Kidney glomerular epithelial cell (primary cell): ENCODE results near the gene SYCP2L.
A peak's percentile ranks its signal among the peaks of the same experiment; 100 is the strongest.
"Not testable (repeated sequence)": the region's sequence is repeated elsewhere in the genome, so short reads cannot be mapped to it uniquely, and the experiment has no call there.

ENCODE experiments used
- DNase-seq: peaks from one replicate; lab custom pipeline; 2025; lab: John Stamatoyannopoulos, UW

The SYCP2L gene

GRCh38 chr6:10957414-10957886 is 70.6 kb downstream of the SYCP2L start:
- DNase-seq: no peak

DNA sequence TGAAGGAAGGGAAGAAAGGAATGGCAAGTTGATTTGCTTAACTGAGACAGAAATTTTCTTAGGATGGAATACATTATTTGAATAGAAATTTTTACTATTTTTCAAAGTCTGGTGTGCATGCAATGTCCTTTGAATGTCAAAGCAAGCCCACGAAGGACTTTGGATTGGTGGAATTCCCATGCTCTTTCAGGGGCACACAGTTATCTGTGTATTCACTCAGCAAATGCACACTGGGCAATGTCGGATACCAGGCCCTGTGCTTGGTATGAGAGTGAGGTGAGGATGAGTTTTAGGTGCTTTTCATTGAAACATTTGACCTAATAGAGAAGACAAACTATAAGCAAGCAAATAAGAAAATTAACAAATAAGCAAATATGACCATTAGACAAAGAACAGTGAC is 73.3 kb downstream of the SYCP2L start:
- DNase-seq: no peak

DNA sequence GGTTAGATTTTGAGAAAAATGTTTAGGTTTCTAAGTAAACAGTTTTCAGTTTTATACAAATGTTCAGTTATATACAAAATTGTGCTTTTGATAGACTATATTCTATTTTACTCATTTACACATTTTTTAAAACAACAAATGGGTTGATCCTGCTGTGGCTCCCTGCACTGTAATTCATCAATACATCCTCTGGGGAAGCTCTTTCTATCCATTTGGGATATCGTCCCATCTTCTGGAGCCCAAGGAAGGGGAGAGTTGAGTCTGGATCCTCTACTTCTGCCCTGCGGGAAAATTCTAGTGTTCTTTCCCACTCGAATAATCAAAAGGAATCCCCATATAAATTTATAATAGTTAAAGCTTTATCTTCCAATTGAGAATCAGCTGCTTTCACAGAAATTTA is 75.0 kb downstream of the SYCP2L start:
- DNase-seq: no peak

GRCh38 chr6:10962673-10963072 is 75.8 kb downstream of the SYCP2L start:
- peak; percentile 34 for DNase-seq

DNA sequence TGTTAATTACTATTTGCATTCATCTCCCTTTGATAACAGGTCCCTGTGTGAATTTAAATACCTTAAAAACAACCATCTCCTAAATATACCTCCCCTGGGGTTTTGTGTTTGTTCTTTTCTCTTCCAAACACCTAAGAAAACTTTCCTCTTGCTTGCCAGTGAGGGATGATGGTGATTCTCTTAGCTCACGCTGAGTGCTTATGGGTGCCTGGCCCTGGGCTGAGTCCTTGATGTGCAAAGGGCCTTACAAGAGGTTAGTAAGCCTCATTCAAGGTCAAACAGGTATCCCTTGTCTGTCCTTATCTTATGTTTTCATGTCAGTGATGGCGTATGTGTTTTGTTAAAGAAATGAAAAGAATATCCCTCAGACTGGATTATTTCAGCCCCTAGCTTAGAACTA is 76.3 kb downstream of the SYCP2L start:
- DNase-seq: no peak

DNA sequence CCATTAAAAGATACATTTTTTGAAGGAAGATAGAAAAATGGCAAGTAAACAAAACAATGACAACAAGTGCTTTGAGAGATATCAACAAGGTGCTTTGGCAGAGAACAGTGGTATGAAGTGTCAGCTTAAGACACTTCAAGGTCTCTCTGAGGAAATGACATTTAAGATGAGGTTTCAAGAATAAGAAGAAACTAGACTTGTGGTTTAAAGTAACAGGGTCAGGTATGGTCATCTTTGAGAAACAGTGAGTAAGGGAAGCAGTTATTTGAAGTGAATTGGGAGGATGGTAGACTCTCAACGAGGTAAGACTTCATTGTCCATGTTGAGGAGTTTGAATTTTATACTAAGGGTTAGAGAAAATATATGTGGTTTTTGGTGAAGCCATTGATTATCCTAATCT is 77.8 kb downstream of the SYCP2L start:
- DNase-seq: no peak

DNA sequence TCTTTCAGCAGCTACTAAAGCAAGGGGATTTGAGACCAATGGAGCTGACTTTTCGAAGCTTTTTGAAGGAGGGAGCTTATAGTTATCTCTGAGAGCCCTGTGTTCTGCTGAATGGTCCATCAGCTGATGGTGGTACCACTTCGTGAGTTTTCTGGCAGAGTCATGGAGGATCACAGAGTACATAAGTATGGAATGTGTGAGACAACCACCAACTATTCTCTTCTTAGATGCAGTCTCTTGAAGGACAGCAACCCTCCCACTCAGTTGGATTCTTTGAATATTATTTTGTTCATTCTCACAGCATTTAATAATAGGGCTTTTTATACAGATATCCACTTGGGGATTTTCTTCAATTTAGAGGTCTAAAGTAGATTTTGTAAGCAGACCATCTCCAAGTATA is 81.9 kb downstream of the SYCP2L start:
- DNase-seq: peak; percentile 47

- no peak for DNase-seq
These were observed 83.9 kb downstream of the SYCP2L start for GRCh38 chr6:10970731-10971130.

- no peak for DNase-seq
These were observed 85.3 kb downstream of the SYCP2L start for GRCh38 chr6:10972196-10972595.

GRCh38 chr6:10976571-10976970 is 89.7 kb downstream of the SYCP2L start:
- DNase-seq: no peak

DNA sequence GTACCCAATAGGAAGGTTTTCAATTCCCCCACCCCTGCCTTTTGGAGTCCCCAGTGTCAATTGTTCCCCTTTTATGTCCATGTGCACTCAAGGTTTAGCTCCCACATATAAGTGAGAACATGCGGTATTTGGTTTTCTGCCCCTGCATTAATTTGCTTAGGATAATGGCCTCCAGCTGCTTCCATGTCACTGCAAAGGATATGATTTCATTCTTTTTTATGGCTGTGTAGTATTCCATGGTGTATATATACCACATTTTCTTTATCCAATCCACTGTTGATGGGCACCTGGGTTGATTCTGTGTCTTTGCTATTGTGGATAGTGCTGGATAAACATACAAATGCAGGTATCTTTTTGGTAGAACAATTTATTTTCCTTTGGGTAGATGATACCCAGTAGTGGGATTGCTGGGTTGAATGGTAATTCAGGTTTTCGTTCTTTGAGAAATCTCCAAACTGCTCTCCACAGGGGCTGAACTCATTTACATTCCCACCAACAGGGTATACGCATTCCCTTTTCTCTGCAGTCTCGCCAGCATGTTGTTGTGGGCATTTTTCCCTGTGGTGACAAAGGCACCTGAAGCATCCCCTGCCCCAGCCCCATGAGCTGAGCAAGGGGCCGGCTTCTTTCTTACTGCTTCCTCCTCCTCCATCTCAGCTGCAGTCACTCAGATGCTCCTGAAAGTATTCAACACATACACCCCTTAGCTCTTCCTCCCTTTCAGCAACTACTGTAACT is 90.5 kb downstream of the SYCP2L start:
- no peak for DNase-seq

GRCh38 chr6:10979603-10980002 is 92.8 kb downstream of the SYCP2L start:
- DNase-seq: no peak

- no peak for DNase-seq
These were observed 94.6 kb downstream of the SYCP2L start for GRCh38 chr6:10981409-10981808.

DNA sequence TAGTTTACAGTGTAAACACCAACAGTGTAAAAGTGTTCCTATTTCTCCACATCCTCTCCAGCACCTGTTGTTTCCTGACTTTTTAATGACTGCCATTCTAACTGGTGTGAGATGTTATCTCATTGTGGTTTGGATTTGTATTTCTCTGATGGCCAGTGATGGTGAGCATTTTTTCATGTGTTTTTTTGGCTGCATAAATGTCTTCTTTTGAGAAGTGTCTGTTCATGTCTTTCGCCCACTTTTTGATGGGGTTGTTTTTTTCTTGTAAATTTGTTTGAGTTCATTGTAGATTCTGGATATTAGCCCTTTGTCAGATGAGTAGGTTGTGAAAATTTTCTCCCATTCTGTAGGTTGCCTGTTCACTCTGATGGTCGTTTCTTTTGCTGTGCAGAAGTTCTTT is 98.1 kb downstream of the SYCP2L start:
- DNase-seq: not testable (repeated sequence)

GRCh38 chr6:10989587-10989986 is 102.7 kb downstream of the SYCP2L start:
- no peak for DNase-seq

- no peak for DNase-seq
These were observed 104.3 kb downstream of the SYCP2L start for GRCh38 chr6:10991115-10991514.

- DNase-seq: no peak
These were observed 107.0 kb downstream of the SYCP2L start for GRCh38 chr6:10993896-10994295.

DNA sequence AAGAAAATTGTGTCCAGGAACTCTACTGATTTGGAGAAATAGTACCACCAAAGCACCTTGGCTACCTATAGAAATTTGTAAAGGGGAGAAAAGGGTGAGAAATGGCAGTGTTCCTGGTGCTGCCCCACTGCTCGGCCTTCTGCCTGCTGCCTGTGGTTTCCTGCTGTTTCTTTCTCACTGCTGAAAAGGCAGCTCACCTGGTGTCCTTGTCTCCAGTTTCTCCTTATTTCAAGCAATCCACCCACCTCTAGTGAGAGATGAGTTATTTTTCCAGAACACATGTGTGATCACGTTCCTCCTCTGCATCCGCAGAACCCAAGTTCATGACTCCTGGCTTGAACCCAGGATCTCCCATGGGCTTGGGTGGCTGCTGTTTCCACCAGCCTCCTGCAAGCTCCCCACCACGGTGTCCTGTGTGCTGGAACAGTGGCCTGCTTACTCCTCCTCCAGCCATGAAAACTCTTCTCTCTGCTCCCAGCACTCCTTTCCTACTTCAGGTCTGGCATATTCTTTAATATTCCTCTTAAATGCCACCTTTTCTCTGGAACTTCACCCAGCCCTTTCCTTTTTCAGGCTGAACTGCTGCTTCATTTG is 108.4 kb downstream of the SYCP2L start:
- DNase-seq: no peak

DNA sequence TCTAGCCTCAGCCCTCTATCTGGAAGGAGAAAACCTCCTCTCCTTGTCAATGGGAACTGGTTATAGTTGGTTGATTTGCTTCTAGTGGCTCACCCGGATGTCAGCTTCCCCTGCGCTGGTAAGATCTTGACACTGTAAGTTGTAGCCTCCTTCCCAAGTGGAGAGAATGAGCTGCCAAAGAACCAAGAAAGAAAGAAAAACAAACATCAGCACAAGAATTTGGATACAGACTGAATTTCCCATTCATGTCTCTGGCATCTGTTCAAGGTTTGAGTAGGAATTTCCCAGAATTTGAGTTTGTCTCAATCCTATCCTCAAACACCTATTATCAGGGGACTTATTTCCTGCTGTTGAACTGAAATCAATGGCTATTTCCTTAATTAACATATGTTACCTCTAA is 113.1 kb downstream of the SYCP2L start:
- DNase-seq: peak; percentile 13

DNA sequence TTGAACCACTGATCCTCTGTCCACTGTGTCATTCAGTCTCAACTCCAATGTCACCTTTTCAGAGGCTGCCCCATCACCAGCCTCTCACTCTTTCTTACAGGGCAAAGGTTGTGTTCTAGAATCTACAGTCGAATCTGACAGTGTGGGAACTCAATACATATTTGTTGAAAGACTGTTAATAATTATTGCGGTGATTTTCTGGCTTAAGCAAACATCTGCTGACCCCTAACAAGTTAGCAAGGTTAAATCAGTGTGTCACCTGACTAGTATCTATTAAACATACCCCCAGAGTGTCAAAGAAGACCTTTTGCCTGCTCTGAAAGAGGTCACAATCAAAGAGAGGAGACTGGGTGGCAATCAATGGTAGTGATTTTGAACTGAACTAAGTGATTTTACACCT is 115.3 kb downstream of the SYCP2L start:
- DNase-seq: no peak

GRCh38 chr6:11003297-11003696 is 116.4 kb downstream of the SYCP2L start:
- DNase-seq: not testable (repeated sequence)

GRCh38 chr6:11006061-11006460 is 119.2 kb downstream of the SYCP2L start:
- no peak for DNase-seq

DNA sequence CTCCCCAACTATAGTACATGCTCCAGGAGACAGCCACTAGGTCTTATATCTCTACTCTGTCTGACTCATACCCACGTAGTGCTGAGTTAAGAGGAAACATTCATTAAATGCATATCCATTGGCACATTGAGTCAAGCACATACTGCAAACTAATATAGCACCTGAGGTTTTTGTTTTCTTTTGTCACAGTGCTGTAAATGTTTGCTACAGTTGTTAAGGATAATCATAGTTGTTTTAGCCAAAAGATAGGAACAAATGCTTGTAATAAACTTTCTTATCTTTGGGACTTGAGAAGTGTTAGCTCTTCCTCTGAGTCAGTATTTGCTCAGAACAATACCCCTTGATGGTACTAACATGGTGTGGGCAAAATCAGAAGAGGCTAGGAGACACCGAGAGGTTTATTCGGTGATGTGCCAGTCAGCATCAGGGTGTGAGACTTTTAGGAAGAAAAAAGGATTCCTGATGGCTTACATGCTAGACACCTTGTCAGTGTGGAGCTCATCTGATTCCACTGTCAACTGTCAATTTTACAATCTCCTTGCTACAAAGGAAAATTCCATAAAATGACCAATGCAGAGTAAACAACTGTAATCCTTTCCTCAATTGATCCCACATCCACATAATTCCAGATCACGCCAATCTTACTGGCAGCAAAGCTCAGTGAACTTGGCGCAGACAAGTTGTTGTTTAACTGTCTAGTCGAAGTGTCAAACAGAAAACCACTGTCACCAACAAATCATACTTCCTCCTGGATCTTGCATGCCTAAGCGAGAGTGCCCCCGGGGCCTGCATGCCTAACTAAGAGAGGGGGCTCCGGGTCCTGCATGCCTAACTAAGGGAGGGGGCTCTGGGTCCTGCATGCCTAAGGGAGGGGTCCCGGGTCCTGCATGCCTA is 121.1 kb downstream of the SYCP2L start:
- DNase-seq: peak; percentile 47
